HG03558 (cell line): ENCODE measurements around the gene NKD1.

Source experiments
- ATAC-seq: cut with Tn5 transposase; IDR thresholded peaks from one replicate; pipeline ENCODE4 v1.9.1; 2021; ENCODE audit warnings: moderate number of reproducible peaks; ENCODE audit not compliant: unreplicated experiment; ENCODE audit errors: extremely low read depth

NKD1 gene

DNA sequence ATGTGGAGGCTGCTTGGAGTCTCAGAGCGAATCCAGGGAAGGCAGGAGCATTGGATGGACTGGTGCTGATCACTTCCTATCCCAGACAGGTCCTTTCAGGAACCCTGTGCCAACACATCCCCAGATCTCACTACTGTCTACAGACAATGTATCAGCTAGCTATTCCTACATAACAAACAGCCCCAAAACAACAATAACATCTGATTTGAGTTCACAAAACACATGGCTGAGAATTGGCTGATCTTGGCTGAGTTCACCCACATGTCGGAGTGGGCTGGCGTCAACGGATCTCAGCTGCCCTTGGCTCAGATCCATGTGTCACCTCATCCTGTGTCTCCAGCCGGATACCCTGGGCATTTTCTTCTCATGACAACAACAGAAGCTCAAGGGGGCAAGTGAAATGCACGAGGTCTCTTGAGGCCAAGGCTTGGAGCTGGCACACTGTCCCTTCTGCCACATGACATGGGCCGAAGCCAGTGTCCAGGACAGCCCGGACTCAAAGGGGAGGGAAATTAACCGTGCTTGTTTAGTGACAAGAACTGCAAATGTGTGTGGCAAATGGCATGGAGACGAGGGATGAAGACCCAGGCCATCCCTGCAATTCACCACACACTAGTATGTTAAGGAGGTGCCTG is 114.2 kb downstream of the NKD1 start:
- no peak for ATAC-seq

GRCh38 chr16:50664270-50664669 is 116.1 kb downstream of the NKD1 start:
- no peak for ATAC-seq

- ATAC-seq = no peak
Observed at GRCh38 chr16:50665128-50665878, 117.1 kb downstream of the NKD1 start.

- ATAC-seq = peak; percentile 60
Observed at GRCh38 chr16:50666658-50667496, 118.7 kb downstream of the NKD1 start.

- no peak for ATAC-seq
Observed at GRCh38 chr16:50667497-50668367, 119.5 kb downstream of the NKD1 start.

DNA sequence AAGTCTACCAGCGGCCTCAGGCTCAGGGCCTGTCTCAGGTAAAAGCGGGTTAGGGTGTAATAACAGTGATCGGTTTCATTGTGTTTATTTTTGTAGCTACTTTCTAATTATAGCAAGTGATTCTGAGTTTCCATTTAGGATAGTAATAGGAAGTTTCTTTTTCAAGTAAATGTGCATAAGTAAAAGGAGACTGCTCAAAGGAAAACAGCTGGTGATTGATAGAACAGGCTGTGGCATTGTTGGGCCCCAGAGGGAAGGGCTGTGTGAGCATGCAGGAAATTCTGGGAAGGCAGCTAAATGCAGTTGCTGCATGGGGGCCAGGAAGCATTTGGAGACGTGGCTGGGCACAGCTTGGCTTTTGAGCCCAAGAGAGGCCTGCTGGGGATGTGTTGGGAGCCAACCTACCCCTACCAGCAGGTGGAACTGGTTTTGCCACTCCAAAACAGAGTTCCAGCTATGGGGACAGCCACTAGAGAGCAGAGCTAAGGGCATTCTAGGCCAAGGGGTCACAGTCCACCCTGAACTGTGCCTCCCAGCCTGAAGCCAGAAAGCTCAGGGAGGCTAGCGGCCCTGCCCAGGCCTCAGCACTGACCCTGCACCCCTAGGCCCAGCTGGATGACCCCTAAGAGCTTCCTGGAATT is 120.3 kb downstream of the NKD1 start:
- ATAC-seq = no peak

- ATAC-seq = no peak
Observed at GRCh38 chr16:50669741-50670140, 121.5 kb downstream of the NKD1 start.

GRCh38 chr16:50670476-50670875 is 122.3 kb downstream of the NKD1 start:
- ATAC-seq = no peak

- ATAC-seq = no peak
Observed at GRCh38 chr16:50671644-50672260, 123.6 kb downstream of the NKD1 start.

- ATAC-seq = no peak
Observed at GRCh38 chr16:50673496-50674275, 125.5 kb downstream of the NKD1 start.

- ATAC-seq = no peak
Observed at GRCh38 chr16:50674831-50675230, 126.6 kb downstream of the NKD1 start.

DNA sequence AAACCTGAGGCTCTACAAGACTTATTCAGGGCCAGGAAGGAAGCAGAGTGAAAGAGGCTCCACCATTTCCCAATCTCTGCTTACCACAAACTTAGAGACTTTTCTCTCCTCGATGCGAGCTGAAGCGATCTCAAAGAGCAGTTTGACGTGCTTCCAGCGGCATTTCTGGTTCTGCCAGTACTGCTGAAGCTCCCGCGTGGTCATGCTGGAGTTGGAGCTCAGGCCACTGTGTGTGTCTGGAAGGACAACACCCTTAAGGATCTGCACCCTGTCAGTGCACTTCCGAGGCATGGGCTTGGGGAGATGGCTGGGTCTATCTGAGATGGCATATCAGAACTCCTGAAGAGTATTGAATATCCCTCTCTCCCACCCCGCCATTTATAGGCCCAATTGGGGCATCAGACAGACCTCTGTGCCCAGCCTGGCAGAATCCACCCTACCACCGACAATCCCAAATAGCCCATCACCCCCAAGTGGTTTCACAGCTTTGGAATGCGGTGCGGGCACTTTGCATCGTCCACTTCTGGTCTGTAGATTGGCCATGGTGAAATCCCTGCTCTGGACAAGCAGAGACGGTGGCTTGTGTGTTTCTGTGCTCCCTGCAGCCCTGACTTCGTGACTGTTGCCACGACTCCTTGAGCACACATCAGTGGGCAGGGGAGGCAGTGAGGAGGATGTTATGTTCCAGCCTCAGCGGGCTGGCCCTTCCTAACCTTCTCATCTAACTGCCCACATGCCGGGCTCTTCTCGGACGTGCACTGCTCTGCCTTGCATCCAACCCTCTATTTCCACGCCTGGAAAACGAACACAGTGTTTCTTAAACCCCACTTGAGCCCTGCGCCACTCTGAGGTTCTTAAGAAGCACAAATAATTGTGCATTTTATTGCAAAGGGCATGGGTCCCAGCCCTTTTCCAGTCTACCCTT is 127.8 kb downstream of the NKD1 start:
- no peak for ATAC-seq

GRCh38 chr16:50676684-50677225 is 128.6 kb downstream of the NKD1 start:
- no peak for ATAC-seq

DNA sequence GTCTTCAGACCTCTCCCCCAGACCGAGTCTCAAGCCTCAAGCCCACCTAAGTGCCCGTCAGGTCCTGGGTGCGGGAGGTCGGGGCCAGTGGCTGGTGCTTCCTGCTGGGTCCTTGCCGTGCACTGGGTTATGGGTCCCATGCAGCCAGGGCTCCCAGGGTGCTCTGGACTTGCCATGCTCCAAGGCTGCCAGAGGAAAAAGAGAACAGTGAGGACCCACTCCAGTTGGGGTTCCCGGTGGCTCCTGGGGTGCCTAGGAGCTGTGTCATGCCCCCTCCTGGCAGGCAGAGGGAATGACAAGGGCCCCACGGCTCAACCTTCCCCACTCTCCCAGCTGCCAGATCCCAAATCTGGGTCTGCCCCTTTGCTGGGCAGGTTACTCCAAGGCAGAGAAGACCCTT is 129.2 kb downstream of the NKD1 start:
- no peak for ATAC-seq

GRCh38 chr16:50678531-50678930 is 130.3 kb downstream of the NKD1 start:
- ATAC-seq = no peak

GRCh38 chr16:50679266-50679665 is 131.1 kb downstream of the NKD1 start:
- no peak for ATAC-seq
